ENCODE results near the gene ANKRD44.

The ANKRD44 gene

GRCh38 chr2:196987649-196988364 is 322.8 kb downstream of the ANKRD44 start:
- peak in 1 of 2 donors; percentile 23 for DNase-seq (ENCODE audit: low read depth in 2 of 2)

GRCh38 chr2:196987298-196987648 is 323.3 kb downstream of the ANKRD44 start:
- DNase-seq (ENCODE audit: low read depth in 2 of 2) = no peak

- no peak for DNase-seq (ENCODE audit: low read depth in 2 of 2)
These were observed 324.9 kb downstream of the ANKRD44 start for GRCh38 chr2:196985511-196986183.

GRCh38 chr2:196984903-196985302 is 325.7 kb downstream of the ANKRD44 start:
- no peak for DNase-seq (ENCODE audit: low read depth in 2 of 2)

GRCh38 chr2:196983934-196984333 is 326.6 kb downstream of the ANKRD44 start:
- no peak for DNase-seq (ENCODE audit: low read depth in 2 of 2)

- no peak for DNase-seq (ENCODE audit: low read depth in 2 of 2)
These were observed 330.1 kb downstream of the ANKRD44 start for GRCh38 chr2:196980473-196980872.

- no peak for DNase-seq (ENCODE audit: low read depth in 2 of 2)
These were observed 330.6 kb downstream of the ANKRD44 start for GRCh38 chr2:196980001-196980400.

- no peak for DNase-seq (ENCODE audit: low read depth in 2 of 2)
These were observed 333.1 kb downstream of the ANKRD44 start for GRCh38 chr2:196977507-196977906.

- no peak for DNase-seq (ENCODE audit: low read depth in 2 of 2)
These were observed 335.6 kb downstream of the ANKRD44 start for GRCh38 chr2:196974970-196975369.

- DNase-seq (ENCODE audit: low read depth in 2 of 2) = no peak
These were observed 338.9 kb downstream of the ANKRD44 start for GRCh38 chr2:196971574-196972279.

- DNase-seq (ENCODE audit: low read depth in 2 of 2) = no peak
These were observed 340.5 kb downstream of the ANKRD44 start for GRCh38 chr2:196970099-196970498.

- DNase-seq (ENCODE audit: low read depth in 2 of 2) = no peak
These were observed 342.1 kb downstream of the ANKRD44 start for GRCh38 chr2:196968516-196968915.

GRCh38 chr2:196967775-196968174 is 342.8 kb downstream of the ANKRD44 start:
- no peak for DNase-seq (ENCODE audit: low read depth in 2 of 2)

- no peak for DNase-seq (ENCODE audit: low read depth in 2 of 2)
These were observed 343.5 kb downstream of the ANKRD44 start for GRCh38 chr2:196967116-196967515.

GRCh38 chr2:196966061-196966460 is 344.5 kb downstream of the ANKRD44 start:
- no peak for DNase-seq (ENCODE audit: low read depth in 2 of 2)

- no peak for DNase-seq (ENCODE audit: low read depth in 2 of 2)
These were observed 344.9 kb downstream of the ANKRD44 start for GRCh38 chr2:196965651-196966050.

- DNase-seq (ENCODE audit: low read depth in 2 of 2) = no peak
These were observed 346.6 kb downstream of the ANKRD44 start for GRCh38 chr2:196963961-196964360.

GRCh38 chr2:196963043-196963442 is 347.5 kb downstream of the ANKRD44 start:
- no peak for DNase-seq (ENCODE audit: low read depth in 2 of 2)

- DNase-seq (ENCODE audit: low read depth in 2 of 2) = no peak
These were observed 348.3 kb downstream of the ANKRD44 start for GRCh38 chr2:196962325-196962724.

- DNase-seq (ENCODE audit: low read depth in 2 of 2) = no peak
These were observed 348.7 kb downstream of the ANKRD44 start for GRCh38 chr2:196961889-196962288.

GRCh38 chr2:196959734-196960338 is 350.7 kb downstream of the ANKRD44 start:
- no peak for DNase-seq (ENCODE audit: low read depth in 2 of 2)

- no peak for DNase-seq (ENCODE audit: low read depth in 2 of 2)
These were observed 351.3 kb downstream of the ANKRD44 start for GRCh38 chr2:196959281-196959680.
